ENCODE data around the gene DNAJC3. TPM values are rescaled to one million over a fixed set of nuclear protein-coding genes. Genes with fewer than 3 reads are reported as not detected.

Gene DNAJC3
- total RNA-seq, 4 donors from 2014 or later = 42.9 to 46.3 (median 46.0) TPM

DNA sequence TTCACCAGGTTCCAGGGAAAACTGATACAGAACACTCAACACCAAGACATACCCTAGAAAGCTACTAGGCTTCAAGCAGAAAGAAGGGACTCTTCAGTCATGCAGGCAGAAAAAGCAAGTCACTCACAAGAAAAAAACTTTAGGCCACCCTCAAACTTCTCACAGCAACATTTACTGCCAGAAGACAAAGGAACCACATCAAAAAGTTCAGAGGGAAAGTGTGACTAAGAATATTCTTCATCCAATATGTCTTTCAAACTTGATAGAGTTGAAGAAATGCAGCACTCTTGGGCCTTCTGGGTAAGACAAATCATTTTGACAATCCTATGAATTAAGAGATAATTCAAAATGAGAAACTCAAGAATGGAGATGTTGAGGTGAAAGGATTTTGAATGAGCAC is 40.1 kb upstream of the DNAJC3 start:
- peaks cover 0 to 35% (median 0%) of the 10 kb centered on the region in 3 donors for H3K36me3 ChIP-seq
- H3K27ac ChIP-seq = no peak overlapping the region
- peaks cover 0 to 8% of the 10 kb centered on the region in 2 donors for H3K27me3 ChIP-seq
- peaks cover 0 to 9% (median 7%) of the 10 kb centered on the region in 4 donors for H3K4me1 ChIP-seq
- TF ChIP-seq, protein P1, sequence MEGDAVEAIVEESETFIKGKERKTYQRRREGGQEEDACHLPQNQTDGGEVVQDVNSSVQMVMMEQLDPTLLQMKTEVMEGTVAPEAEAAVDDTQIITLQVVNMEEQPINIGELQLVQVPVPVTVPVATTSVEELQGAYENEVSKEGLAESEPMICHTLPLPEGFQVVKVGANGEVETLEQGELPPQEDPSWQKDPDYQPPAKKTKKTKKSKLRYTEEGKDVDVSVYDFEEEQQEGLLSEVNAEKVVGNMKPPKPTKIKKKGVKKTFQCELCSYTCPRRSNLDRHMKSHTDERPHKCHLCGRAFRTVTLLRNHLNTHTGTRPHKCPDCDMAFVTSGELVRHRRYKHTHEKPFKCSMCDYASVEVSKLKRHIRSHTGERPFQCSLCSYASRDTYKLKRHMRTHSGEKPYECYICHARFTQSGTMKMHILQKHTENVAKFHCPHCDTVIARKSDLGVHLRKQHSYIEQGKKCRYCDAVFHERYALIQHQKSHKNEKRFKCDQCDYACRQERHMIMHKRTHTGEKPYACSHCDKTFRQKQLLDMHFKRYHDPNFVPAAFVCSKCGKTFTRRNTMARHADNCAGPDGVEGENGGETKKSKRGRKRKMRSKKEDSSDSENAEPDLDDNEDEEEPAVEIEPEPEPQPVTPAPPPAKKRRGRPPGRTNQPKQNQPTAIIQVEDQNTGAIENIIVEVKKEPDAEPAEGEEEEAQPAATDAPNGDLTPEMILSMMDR (IDR thresholded peaks at IDR 0.05) = no peak
- TF ChIP-seq POLR2A (IDR thresholded peaks at IDR 0.05) = no peak
- TF ChIP-seq EP300 (IDR thresholded peaks at IDR 0.05) = no peak
- DNase-seq (ENCODE audit: low spot score in 2 of 2) = no peak
- H3K9me3 ChIP-seq = no peaks in the 10 kb centered on the region
- no peak overlapping the region for H3K4me3 ChIP-seq

DNA sequence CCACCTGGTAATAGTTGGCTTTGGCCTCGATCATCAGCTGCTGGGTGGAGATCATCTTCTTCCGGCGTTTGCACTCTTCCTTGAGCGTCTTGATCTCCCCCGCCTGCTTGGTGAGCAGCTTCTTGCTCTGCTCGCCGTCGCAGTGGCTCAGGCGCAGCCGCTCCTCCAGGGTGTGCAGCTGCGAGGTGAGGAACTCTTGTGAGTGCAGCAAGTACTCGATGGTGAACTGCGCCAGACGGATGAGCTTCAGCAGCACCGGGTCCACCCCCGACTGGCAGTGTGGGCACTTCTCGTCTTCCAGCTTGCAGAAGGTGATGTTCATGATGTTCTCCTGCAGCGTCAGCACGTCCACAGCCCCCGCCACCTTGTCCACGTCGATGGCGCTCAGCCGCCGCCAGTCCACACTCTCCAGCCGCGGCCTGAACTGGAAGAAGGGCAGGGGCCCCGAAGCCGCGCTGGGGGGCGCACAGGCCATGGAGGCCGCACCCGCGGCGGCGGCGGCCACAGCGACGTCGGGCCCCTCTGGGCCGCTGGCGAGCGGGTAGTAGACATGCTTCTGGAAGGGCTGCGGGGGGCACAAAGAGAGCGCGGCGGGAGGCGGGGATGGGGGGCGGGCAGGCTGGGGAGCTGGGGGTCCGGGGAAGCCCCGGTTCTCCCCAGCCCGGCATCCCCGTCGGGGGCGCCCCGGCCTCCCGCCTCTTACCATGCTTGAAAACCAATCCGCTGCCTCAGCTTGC is 35.5 kb upstream of the DNAJC3 start:
- Histone ChIP-seq H3K27ac (peak overlapping the region in 1 of 4 donors; percentile 36), H3K27me3 (peaks cover 0 to 11% of the 10 kb centered on the region in 2 donors), H3K4me1 (peaks cover 0 to 29% (median 15%) of the 10 kb centered on the region in 4 donors), H3K4me3 (peak overlapping the region; percentile 17 to 54 (median 36)), H3K9me3 (no peaks in the 10 kb centered on the region), H3K36me3 (peaks cover 0 to 6% (median 0%) of the 10 kb centered on the region in 3 donors)
- no peak for TF ChIP-seq EP300 (IDR thresholded peaks at IDR 0.05)
- TF ChIP-seq POLR2A (IDR thresholded peaks at IDR 0.05) = no peak
- TF ChIP-seq, protein P1 (IDR thresholded peaks at IDR 0.05) = no peak
- WGBS, 2 donors = 33 to 52% methylated on average over 17 to 40 of the region's 58 CpGs
- DNase-seq (ENCODE audit: low spot score in 2 of 2) = no peak

DNA sequence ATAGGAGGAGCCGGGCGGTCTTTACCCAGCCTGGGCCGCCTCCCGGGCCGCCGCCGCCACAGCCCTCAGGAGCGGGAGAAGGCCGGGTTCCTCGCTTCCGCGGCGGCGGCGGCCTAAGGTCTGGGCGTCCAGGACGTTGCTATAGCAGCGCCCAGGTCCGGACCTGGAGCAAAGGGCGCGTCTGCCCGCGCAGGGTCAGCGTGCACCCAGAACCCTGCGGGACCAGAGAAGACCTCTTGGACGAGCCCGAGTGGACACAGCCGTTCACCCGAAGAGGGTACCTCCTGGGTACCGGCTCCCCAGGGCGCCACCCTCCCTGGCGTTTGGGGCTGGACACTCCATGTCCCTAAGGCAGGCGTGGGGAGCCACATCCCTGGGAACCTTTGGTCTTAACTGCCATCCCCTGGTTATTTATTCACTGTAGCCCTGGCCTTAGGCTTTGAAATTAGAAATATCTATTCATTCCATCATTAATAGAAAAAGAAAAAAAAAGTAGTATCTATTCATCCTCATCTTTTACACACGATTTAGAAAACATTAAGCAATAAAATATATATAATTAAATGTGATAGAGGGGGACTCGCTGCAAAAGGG is 34.8 kb upstream of the DNAJC3 start:
- Histone ChIP-seq H3K36me3 (no peaks in the 10 kb centered on the region), H3K9me3 (no peaks in the 10 kb centered on the region), H3K4me3 (peak overlapping the region; percentile 17 to 54 (median 36)), H3K4me1 (peaks cover 0 to 29% (median 15%) of the 10 kb centered on the region in 4 donors), H3K27ac (peak overlapping the region in 1 of 4 donors; percentile 36), H3K27me3 (peaks cover 0 to 11% of the 10 kb centered on the region in 2 donors)
- 10 to 13% methylated on average over 19 to 25 of the region's 35 CpGs for WGBS, 2 donors
- no peak for DNase-seq (ENCODE audit: low spot score in 2 of 2)
- no peak for TF ChIP-seq POLR2A (IDR thresholded peaks at IDR 0.05)
- TF ChIP-seq, protein P1 (IDR thresholded peaks at IDR 0.05) = no peak
- TF ChIP-seq EP300 (IDR thresholded peaks at IDR 0.05) = no peak

DNA sequence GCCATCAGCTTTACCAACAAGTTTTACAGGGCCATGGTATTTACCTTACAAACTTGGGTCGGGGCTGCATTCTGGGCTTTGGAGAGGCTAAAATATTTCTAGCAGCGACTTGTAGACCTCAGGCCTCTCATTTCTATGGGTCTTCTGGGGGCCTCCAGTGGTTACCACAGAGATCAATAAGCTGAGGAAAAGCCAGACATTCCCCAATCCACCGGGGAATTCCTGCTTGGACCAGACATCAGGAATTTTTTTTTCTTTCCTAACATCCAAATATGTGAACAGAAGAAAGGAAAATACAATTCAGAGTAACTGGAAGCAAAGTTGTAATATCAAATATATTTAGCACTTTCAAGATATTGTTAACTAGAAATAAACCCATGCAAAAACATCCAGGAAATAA is 33.9 kb upstream of the DNAJC3 start:
- DNase-seq (ENCODE audit: low spot score in 2 of 2) = no peak
- Histone ChIP-seq H3K4me3 (peak overlapping the region in 1 of 4 donors; percentile 79), H3K36me3 (no peaks in the 10 kb centered on the region), H3K9me3 (no peaks in the 10 kb centered on the region), H3K27me3 (peaks cover 0 to 11% of the 10 kb centered on the region in 2 donors), H3K4me1 (peaks cover 0 to 29% (median 15%) of the 10 kb centered on the region in 4 donors), H3K27ac (peak overlapping the region in 1 of 4 donors; percentile 75)
- 30 to 35% methylated on average over 3 of the region's 3 CpGs for WGBS, 2 donors
- TF ChIP-seq EP300 (IDR thresholded peaks at IDR 0.05) (no peak), POLR2A (IDR thresholded peaks at IDR 0.05) (no peak)
- TF ChIP-seq, protein P1 (IDR thresholded peaks at IDR 0.05) = no peak

DNA sequence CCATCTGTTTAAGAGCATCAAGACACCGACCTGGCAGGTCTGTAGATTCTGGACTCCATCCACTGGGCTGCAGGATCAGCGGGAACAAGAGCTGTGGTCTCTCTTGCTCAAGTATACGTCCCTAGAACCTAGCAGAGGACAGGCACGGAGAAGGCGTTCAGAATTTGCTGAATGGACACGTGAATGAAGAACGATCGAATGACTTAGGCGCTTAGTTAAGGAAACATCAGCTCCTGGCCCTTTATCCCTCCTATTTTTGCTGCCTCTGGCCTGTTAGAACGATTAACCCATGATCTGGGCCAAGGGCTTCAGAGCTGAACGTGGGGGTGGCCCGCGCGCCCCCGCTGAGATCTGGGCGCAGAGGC is 33.4 kb upstream of the DNAJC3 start:
- WGBS, 2 donors = 1 to 4% methylated on average over 9 to 16 of the region's 16 CpGs
- no peak for DNase-seq (ENCODE audit: low spot score in 2 of 2)
- no peaks in the 10 kb centered on the region for H3K9me3 ChIP-seq
- H3K4me1 ChIP-seq = peaks cover 0 to 29% (median 15%) of the 10 kb centered on the region in 4 donors
- H3K27ac ChIP-seq = peak overlapping the region in 3 of 4 donors; percentile 65 to 84 (median 75)
- no peaks in the 10 kb centered on the region for H3K36me3 ChIP-seq
- TF ChIP-seq POLR2A (IDR thresholded peaks at IDR 0.05) (no peak), EP300 (IDR thresholded peaks at IDR 0.05) (peak in 1 of 2 donors; percentile 7)
- TF ChIP-seq, protein P1 (IDR thresholded peaks at IDR 0.05) = no peak
- H3K4me3 ChIP-seq = peak overlapping the region; percentile 37 to 79 (median 60)
- peaks cover 0 to 11% of the 10 kb centered on the region in 2 donors for H3K27me3 ChIP-seq
